ENCODE data around the gene LHCGR.

The LHCGR gene

DNA sequence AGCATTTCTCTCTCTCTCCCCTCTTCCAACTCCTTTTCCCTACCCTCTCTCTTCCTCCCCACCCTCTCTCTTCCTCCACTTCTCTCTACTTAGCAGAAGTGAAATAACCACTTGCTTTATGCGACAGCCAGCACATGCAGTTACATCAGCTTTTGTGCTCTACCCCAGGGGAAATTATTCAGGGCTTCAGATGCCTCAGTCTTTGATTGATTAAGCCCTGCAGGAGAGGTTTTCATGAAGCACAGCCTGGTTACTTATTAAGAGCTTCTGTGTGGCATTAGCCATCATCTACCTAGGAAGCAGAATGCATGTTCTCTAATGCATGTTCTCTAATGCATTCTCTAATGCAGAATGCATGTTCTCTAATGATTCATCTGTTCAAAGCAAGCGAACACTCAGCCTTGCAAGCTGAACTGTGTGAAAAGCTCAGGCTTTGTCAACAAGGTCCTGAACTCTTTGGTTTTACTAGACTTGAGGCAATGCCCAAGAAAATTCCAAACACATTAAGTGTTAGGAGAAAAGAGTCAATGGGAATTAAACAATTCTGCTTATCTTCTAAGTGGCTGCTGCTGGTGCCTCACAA lies 56.1 kb downstream of the LHCGR start:
- H3K4me1 ChIP-seq (ENCODE audit: control insufficient read depth, insufficient read depth, low read length): no peaks in the 10 kb centered on the region
- TF ChIP-seq ZNF704 (tag by site-specific recombination; IDR thresholded peaks at IDR 0.05) (no peak), ZNF555 (tag by site-specific recombination; conservative IDR thresholded peaks at IDR 0.05) (no peak), ZNF488 (tag by site-specific recombination; IDR thresholded peaks at IDR 0.05) (no peak), ZNF341 (tag by site-specific recombination; IDR thresholded peaks at IDR 0.05; ENCODE audit: low read depth) (no peak), ZFP37 (tag by site-specific recombination; IDR thresholded peaks at IDR 0.05) (no peak), ZNF701 (tag by site-specific recombination; IDR thresholded peaks at IDR 0.05) (no peak), WT1 (tag by site-specific recombination; IDR thresholded peaks at IDR 0.05) (no peak), ZBTB44 (tag by site-specific recombination; IDR thresholded peaks at IDR 0.05) (no peak), ZNF18 (tag by site-specific recombination; IDR thresholded peaks at IDR 0.05) (no peak), ZNF121 (tag by site-specific recombination; IDR thresholded peaks at IDR 0.05) (no peak), ZFP3 (tag by site-specific recombination; IDR thresholded peaks at IDR 0.05; ENCODE audit: low read depth) (no peak), ZBTB7A (tag by site-specific recombination; IDR thresholded peaks at IDR 0.05; ENCODE audit: low read depth) (no peak), ZEB2 (tag by site-specific recombination; IDR thresholded peaks at IDR 0.05) (no peak), SP7 (tag by site-specific recombination; IDR thresholded peaks at IDR 0.05) (no peak), ZNF670 (tag by site-specific recombination; IDR thresholded peaks at IDR 0.05; ENCODE audit: low read depth) (no peak), ZNF426 (tag by site-specific recombination; IDR thresholded peaks at IDR 0.05) (no peak), ZNF677 (tag by site-specific recombination; IDR thresholded peaks at IDR 0.05) (no peak), HOXA7 (CRISPR knock-in tag; IDR thresholded peaks at IDR 0.05; ENCODE audit: borderline replicate concordance) (no peak)
- TF ChIP-seq, protein P1, sequence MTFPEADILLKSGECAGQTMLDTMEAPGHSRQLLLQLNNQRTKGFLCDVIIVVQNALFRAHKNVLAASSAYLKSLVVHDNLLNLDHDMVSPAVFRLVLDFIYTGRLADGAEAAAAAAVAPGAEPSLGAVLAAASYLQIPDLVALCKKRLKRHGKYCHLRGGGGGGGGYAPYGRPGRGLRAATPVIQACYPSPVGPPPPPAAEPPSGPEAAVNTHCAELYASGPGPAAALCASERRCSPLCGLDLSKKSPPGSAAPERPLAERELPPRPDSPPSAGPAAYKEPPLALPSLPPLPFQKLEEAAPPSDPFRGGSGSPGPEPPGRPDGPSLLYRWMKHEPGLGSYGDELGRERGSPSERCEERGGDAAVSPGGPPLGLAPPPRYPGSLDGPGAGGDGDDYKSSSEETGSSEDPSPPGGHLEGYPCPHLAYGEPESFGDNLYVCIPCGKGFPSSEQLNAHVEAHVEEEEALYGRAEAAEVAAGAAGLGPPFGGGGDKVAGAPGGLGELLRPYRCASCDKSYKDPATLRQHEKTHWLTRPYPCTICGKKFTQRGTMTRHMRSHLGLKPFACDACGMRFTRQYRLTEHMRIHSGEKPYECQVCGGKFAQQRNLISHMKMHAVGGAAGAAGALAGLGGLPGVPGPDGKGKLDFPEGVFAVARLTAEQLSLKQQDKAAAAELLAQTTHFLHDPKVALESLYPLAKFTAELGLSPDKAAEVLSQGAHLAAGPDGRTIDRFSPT (tag by site-specific recombination; IDR thresholded peaks at IDR 0.05): no peak
- POLR2A ChIA-PET: no interaction called here
- H3K9me3 ChIP-seq (ENCODE audit: control insufficient read depth, insufficient read depth, low read depth, low read length): no peaks in the 10 kb centered on the region
- no peak overlapping the region for H3K27ac ChIP-seq (ENCODE audit: extremely low read depth, low read depth, low read length)
- CTCF ChIA-PET: interaction anchor here (0.6 to 0.7 kb wide), 2 partner anchors 25 to 75 kb away, joined by 3 read pairs; no protein-coding TSS in a partner anchor
- H3K36me3 ChIP-seq (ENCODE audit: control insufficient read depth in 2 of 2, insufficient read depth in 1 of 2, low read length in 2 of 2): no peaks in the 10 kb centered on the region
- no peak overlapping the region for H3K4me3 ChIP-seq (ENCODE audit: low read depth, low read length)

Measured in HEK293 (cell line).